Right lobe of liver (tissue), 4 donors: ENCODE data around the gene SST.

ENCODE experiments used
- POLR2A ChIP-seq: fragments of 450-650 bp; IDR thresholded peaks from one replicate; pipeline ENCODE4 v1.6.1; 2017; ENCODE audit warnings: antibody characterized with exemption, mild to moderate bottlenecking
- TF ChIP-seq, protein P1 (sequence below), 4 donors: fragments of 200-600 bp in 3 of 4; fragments of 450-650 bp in 1 of 4; IDR thresholded peaks; one replicate each; pipeline versions ENCODE4 v1.5.1 to v1.8.0; 2016 to 2022; ENCODE audit warnings: antibody characterized with exemption in 4 of 4, mild to moderate bottlenecking in 2 of 4
- donor health status: DM: no; HTN: no; CAD: no.
- donor health status: DM: no; HTN: no; CAD: no.
- donor health status: DM: no; HTN: yes; CAD: no.

DNA sequence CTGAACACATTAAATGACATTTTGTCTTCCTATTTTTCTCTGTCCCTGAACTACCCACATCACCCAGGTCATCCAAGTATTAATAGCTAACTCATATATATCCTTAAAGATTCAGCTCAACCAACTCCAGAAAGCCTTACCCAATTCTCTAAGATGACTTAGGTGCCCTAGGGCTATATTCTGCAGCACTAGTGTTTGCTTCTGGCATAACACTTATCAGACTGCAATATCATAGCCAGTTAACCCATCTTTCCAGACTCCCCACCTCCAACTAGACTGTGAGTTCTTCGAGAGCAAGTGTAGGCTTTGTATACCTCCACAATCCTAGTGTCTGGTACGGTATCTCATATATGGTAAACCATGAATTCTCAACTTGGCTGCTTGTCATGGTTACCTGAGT is 50.7 kb downstream of the SST start:
- TF ChIP-seq, protein P1, sequence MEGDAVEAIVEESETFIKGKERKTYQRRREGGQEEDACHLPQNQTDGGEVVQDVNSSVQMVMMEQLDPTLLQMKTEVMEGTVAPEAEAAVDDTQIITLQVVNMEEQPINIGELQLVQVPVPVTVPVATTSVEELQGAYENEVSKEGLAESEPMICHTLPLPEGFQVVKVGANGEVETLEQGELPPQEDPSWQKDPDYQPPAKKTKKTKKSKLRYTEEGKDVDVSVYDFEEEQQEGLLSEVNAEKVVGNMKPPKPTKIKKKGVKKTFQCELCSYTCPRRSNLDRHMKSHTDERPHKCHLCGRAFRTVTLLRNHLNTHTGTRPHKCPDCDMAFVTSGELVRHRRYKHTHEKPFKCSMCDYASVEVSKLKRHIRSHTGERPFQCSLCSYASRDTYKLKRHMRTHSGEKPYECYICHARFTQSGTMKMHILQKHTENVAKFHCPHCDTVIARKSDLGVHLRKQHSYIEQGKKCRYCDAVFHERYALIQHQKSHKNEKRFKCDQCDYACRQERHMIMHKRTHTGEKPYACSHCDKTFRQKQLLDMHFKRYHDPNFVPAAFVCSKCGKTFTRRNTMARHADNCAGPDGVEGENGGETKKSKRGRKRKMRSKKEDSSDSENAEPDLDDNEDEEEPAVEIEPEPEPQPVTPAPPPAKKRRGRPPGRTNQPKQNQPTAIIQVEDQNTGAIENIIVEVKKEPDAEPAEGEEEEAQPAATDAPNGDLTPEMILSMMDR (IDR thresholded peaks at IDR 0.05) = no peak
- no peak for TF ChIP-seq POLR2A
